BJ (cell line): ENCODE measurements around the gene NEU1. TPM values are rescaled to one million over a fixed set of nuclear protein-coding genes. Genes with fewer than 3 reads are reported as not detected.

Experiments used
- CTCF ChIA-PET: fragments of 350-600 bp; formaldehyde crosslinking; extraction: SDS; loops from one replicate; lab custom pipeline; 2021; ENCODE audit warnings: antibody characterized with exemption, inconsistent platforms; lab: Yijun Ruan, JAX
- POLR2A ChIA-PET: fragments of 300-600 bp; sonication (Branson Sonifier 250); formaldehyde crosslinking; extraction: SDS; loops from one replicate; lab custom pipeline; 2021; ENCODE audit warnings: antibody characterized with exemption; lab: Charles Lee
- DNase-seq: peaks from one replicate; pipeline ENCODE4 v3.0.0-alpha.2; 2011; ENCODE audit warnings: low read depth
- H3K27me3 ChIP-seq: 2 replicates; pipeline ENCODE4 v1.6.0; 2011; ENCODE audit warnings: low read length; ENCODE audit not compliant: control insufficient read depth, insufficient read depth
- H3K36me3 ChIP-seq: 2 replicates; pipeline ENCODE4 v1.5.1; 2011; ENCODE audit warnings: low read length; ENCODE audit not compliant: control insufficient read depth, insufficient read depth
- H3K4me3 ChIP-seq: 2 replicates; pipeline ENCODE4 v1.5.1; 2011; ENCODE audit warnings: low read depth, mild to moderate bottlenecking, control low read depth, low read length
- CTCF ChIP-seq: IDR thresholded peaks from 2 replicates; pipeline ENCODE4 v1.5.1; 2011; ENCODE audit warnings: low read depth, mild to moderate bottlenecking, control low read depth, inconsistent platforms, low read length, moderate library complexity; ENCODE audit not compliant: insufficient read depth
- polyA plus RNA-seq: library from polyadenylated mRNA; depleted of rRNA; stranded (reverse); fragments of >200 nt; gene quantifications from 2 replicates; pipeline ENCODE4 v1.2.3, GENCODE V29; 2011

Gene NEU1
- polyA plus RNA-seq, 1 experiment: 48.1 TPM

GRCh38 chr6:31896493-31896855 lies 33.9 kb upstream of the NEU1 start:
- POLR2A ChIA-PET: interaction anchor here (1.1 kb wide), 1 partner anchor 81 kb away, joined by 8 read pairs; the partner anchor contains the start of genes HSPA1A and HSPA1L
- no peak for TF ChIP-seq CTCF
- H3K36me3 ChIP-seq: peaks cover 4% of the 10 kb centered on the region
- CTCF ChIA-PET: no interaction called here
- no peak for DNase-seq
- peak overlapping the region; percentile 72 for H3K4me3 ChIP-seq
- no peaks in the 10 kb centered on the region for H3K27me3 ChIP-seq

DNA sequence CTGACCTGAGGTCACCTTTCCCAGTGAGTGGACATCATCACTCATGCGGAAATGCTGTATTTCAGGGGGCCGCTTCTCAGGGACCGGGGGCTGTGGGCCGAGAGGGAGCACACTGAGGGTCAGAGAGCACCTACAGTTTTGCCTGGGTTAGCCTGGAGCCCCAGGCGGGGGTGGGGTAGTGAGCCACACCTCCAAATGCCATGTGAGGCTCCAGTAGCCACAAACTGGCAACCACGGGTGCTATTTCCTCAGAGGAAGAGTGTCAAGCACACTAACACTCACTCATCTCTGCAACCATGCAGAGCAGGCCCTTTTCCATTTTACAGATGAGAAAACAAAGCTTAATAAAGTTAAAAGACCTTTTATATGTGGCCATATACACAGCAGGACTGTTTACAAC lies 30.2 kb upstream of the NEU1 start:
- TF ChIP-seq CTCF: no peak
- CTCF ChIA-PET: interaction anchor here (0.6 kb wide), 1 partner anchor 290 kb away, joined by 3 read pairs; no protein-coding TSS in a partner anchor
- POLR2A ChIA-PET: no interaction called here
- H3K27me3 ChIP-seq: no peaks in the 10 kb centered on the region
- H3K36me3 ChIP-seq: peaks cover 16% of the 10 kb centered on the region
- DNase-seq: no peak
- H3K4me3 ChIP-seq: no peak overlapping the region

DNA sequence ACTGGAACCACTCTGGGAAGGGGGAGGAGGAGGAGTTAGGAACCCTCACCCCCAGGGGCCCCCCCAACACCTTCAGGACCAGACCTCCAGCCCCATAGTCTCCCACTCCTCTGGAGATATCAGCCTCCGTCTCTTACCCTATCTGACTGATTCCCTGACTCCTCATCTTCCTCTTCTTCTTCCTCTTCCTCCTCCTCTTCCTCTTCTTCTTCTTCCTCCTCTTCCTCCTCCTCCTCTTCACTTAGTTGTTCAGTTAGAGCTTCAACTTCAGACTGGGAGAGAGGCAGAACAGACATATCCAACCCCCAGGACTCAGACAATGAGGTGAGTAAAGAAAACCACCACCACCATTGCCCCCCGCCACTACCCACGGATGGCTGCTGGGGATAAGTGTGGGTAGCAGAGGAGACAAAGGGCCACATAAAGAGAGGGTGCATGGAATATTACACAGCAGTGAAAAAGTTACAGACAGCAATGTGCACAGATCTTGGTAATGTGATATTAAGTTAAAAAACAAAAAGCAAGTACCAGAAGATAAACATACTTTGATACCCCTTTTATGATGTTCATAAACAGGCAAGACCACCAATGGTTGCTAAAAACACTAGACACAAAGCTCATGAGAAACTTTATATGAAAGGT lies 26.8 kb upstream of the NEU1 start:
- H3K36me3 ChIP-seq: peaks cover 33% of the 10 kb centered on the region
- TF ChIP-seq CTCF: no peak
- no peak overlapping the region for H3K4me3 ChIP-seq
- POLR2A ChIA-PET: no interaction called here
- CTCF ChIA-PET: interaction anchor here (0.7 to 3.4 kb wide), 15 partner anchors 9 to 291 kb away, joined by 3 to 24 read pairs (median 5); partner anchors contain the start of genes ABHD16A, CFB, EHMT2 and LY6G5C
- no peaks in the 10 kb centered on the region for H3K27me3 ChIP-seq
- no peak for DNase-seq

GRCh38 chr6:31888276-31889258 lies 25.9 kb upstream of the NEU1 start:
- H3K36me3 ChIP-seq: peaks cover 36% of the 10 kb centered on the region
- ChIA-PET POLR2A (no interaction called here), CTCF (interaction anchor here (0.6 to 3.4 kb wide), 14 partner anchors 10 to 341 kb away, joined by 3 to 24 read pairs (median 6); partner anchors contain the start of genes CFB, EHMT2, LY6G5C and NFKBIL1)
- H3K4me3 ChIP-seq: no peak overlapping the region
- peak; percentile 82 for TF ChIP-seq CTCF
- no peaks in the 10 kb centered on the region for H3K27me3 ChIP-seq
- DNase-seq: no peak
